Measurements from ENCODE around the gene RASAL2.
A peak's percentile ranks its signal among the peaks of the same experiment; 100 is the strongest.
"Not testable (repeated sequence)": the region's sequence is repeated elsewhere in the genome, so short reads cannot be mapped to it uniquely, and the experiment has no call there.

RASAL2 gene

GRCh38 chr1:178354816-178355215 lies 260.9 kb downstream of the RASAL2 start:
- no peak for DNase-seq

GRCh38 chr1:178356299-178356698 lies 262.4 kb downstream of the RASAL2 start:
- no peak for DNase-seq

DNA sequence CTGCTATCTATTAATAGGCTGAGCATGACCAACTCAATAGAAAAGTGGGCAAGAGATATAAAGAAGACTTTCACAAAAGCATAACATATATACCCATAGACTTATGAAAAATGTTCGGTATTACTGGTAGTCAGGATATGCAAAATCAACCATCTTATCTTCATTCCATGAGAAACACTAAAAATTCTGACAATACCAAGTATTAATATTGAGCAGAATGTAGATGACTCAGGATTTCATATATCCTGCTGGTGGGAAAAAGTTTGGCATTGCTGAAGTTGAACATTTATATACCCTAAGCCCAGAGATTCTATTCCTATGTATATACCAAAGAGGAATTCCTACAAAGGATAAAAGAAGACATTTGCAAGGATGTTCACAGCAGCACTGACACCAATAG lies 264.6 kb downstream of the RASAL2 start:
- DNase-seq = no peak

DNA sequence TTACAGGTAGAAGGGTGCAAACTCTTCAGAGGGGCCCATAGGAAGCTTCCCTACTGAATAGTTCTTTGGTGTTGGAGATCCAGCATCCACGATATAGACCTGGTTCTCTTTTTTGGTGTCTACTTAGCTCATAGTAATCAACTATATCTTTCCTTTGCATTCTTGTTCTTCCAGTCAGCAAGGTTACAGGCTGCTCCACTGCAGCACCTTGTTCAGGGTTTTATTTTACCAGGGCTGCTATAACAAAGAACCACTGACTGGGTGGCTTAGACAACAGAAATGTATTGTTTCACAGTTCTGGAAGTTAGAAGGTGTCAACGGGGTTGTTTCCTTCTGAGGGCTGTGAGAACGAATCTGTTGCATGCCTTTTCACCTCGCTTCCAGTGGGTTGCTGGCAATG lies 266.5 kb downstream of the RASAL2 start:
- DNase-seq = no peak

DNA sequence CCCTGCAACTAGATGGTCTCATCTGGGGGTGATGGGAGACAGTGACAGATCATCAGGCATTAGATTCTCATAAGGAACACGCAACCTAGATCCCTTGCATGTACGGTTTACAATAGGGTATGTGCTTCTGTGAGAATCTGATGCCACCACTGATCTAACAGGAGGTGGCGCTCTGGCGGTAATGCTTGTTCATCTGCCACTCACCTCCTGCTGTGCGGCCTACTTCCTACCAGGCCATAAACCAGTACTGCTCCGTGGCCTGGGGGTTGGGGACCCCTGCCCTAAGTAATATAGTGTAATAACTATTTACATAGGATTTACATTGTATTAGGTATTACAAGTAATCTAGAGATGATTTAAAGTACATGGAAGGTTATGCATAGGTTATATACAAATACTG lies 267.9 kb downstream of the RASAL2 start:
- DNase-seq = no peak

DNA sequence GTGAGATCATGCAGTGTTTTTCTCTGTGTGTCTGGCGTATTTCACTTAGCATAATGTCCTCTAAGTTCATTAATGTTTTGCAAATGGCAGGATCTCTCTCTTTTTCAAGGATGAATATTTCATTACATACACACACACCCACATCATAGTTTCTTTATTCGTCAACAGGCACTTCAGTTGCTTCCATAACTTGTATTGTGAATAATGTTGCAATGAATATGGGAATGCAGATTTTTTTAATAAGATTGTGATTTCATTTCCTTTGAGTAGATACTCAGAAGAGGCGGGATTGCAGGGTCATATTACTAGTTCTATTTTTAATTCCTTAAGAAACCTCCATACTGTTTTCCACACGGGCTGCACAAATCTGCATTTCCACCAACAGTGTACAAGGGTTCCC lies 268.8 kb downstream of the RASAL2 start:
- no peak for DNase-seq

DNA sequence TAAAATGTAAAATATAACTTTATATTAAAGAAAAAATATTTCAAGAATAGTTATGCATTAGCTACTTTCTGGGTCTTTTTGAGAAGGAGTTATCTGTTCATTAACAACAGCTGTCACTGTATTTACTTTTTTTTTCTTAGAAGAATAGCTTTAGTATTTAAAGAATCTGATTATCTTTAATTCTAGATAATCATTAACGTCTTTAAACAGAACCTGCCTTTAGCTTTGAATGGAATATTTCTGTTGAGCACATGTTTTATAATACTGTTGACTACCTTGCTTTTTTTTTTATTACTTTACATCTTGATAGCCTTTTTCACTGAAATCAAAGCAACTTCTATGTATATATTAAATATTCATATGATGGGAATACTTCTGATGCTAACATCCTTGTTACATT lies 270.9 kb downstream of the RASAL2 start:
- DNase-seq = no peak

DNA sequence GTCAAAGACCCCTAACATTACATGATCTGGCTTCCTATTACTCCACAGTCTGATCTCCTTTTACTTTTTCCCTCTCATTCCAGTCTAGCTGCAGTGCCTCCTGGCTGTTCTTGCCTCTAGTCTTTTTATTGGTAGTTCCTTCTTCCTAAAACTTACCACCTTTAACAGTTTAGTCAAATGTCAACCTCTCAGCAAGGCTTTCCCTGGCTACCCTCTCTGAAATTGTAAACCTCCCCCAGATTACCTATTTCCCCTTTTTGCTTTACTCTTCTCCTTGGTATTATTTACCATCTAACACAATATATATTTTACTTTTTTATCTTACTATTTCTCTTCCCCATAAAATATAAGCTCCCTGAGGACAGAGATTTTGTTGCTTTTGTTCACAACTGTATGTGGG lies 273.2 kb downstream of the RASAL2 start:
- no peak for DNase-seq

DNA sequence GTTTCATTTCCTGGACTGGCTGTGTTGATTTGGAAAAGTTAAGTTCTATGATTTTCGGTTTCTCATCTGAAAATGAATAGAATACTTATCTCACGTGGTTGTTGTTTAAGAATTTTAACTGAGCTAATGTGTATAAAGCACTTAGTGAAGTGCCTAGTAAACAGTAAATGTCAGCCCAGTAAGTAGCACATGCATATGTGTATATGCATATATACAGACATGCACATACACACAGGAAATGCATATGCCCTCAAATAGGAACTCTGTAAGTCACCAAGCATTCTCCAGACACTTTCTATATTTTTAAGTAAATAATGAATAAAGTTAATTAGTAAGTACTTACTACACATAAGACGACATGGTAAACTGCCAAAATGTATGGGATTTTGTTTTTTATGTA lies 274.3 kb downstream of the RASAL2 start:
- no peak for DNase-seq

DNA sequence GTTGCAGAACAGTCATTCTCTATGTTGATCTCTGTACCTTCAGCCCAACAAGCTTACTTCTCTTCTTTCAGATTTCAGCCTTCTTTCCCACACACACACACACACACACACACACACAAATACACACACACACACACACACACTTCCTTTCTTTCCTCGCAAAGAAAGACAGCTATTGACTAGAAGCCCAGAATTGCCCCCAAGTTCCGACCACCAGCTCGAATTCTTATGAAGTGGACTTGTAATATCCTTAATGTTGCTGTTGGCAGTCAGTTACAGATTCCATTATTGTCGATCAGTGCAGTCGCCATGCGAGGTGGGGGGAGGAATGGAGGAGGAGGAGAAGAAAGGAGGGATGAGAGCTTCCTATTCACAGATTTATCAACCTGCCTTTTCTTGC lies 277.3 kb downstream of the RASAL2 start:
- no peak for DNase-seq

DNA sequence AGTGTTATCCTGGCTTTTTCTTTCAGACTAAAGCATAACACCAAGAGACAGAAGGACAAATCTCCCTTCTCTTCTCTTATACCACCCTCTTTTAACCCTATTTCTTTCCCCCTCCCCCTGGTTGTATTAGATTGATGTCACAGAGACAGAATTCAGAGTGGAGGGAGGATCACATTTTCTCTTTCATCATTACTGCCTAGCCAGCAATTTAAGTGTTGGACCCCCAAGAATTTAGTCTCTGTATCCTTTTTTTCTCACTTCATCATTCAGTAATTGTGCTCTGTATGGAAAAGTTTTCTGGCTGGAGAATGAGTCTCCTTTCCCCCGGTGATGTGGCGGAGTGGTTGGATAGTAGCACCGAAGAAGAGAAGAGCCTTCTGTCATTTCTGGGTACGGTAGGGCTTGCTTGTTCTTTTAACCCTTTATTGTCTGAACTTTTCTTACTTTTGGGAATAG lies 278.1 kb downstream of the RASAL2 start:
- no peak for DNase-seq

DNA sequence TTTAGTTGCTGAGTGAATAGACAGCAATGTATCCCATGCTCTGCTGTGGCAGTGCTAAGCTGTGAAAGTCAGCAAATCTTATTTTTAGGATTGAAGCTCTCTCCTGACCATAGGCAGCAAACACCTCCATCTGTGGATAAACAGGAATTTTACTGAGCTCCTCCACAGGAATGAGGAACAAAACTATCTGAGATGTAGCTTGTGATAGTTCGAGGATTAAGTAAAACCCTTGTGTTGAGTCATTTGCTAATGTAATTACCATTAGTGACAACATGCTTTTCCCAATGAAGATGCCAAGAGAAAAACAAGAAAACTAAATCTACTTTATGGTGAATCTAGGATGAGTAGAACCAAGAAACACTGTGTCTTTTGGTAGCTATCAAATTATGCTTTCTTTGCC lies 280.1 kb downstream of the RASAL2 start:
- no peak for DNase-seq

DNA sequence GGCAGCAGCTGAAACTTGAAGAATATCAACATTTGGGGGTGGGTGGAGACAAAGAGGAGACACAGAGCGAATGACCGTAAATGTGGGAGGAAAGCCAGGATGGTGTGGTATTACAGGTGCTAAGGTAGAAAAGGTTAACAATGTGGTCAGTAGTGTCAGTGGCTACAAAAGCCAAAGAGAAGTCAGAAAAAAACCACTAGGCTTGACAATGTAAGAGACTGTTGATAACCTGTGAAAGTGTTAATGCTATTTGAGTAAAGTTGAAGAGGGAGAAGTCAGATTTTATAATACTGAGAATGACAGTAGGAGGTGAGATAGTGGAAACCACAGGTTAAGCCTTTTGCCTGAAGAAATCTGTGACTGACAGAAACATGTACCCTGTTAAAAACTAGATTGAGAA lies 282.1 kb downstream of the RASAL2 start:
- no peak for DNase-seq

GRCh38 chr1:178379807-178380206 lies 285.9 kb downstream of the RASAL2 start:
- no peak for DNase-seq

DNA sequence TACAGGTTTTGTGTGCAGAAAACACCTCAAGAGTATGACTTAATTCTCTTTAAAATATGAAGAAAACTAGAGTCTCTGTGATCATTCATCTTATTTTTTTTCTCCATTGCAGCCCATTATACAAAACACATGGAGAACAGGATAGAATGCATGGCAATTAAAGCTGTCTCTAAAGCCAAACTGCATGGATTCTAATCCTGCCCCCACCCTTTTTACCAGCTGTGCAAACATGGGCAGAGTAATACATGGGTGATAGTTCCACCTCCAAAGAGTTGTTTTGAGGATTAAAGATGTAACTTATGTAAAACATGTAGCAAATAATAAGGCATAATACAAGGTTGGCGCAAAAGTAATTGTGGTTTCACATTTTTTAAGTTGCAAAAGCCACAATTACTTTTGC lies 288.5 kb downstream of the RASAL2 start:
- DNase-seq = peak; percentile 22

DNA sequence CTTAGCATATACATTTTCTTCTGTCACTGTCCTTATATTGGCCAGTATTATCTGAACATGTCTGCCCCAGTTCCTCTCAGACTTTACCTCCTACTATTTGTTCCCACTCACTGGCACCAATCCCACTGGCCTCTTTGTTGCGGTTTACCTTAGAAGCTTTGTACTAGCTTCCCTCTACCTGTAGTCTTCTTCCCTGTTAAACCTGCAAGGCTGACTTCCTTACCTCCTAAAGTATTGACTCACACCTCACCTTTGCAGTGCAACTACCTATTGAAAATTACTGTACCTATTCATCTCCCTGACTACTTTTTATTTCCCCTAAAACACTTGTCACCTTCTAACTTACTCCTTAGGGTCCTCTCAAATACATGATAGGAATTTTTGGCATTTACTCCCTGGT lies 291.8 kb downstream of the RASAL2 start:
- DNase-seq = no peak

DNA sequence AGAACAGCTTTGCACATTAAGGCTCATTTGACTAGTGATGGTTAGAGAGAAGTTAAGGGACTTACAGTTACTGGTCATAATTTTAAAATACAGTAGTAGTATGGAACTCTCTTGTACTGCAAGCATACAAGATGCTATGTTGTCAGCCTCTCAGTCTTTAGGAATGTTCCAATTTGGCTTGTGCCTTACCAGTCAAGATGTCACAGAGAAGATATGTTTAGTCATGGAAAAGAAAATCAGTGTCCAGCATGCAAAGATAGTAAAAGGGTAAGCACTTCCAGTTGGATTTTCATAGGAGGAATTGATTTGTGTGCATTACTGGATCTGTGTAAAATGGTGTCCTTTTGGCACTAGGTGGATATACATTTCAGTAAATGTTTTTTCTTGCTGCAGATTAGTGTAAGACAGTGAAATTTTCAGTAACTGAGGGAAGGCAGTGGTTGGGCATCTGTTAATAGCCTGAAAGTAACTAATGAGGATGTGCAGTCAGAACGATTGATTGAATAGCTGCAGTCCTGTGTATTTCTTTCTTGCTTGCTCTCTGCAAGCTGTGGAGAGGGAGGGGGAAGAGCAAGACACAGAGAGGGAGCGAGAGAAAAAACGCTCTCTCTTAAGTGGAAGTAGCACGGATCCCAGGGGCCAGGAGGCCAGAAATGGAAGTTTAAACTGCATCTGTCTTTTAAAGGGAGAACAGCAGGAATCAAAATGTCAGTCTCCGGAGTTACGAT lies 294.7 kb downstream of the RASAL2 start:
- no peak for DNase-seq

- DNase-seq = no peak
Measured at GRCh38 chr1:178389441-178389840, 295.5 kb downstream of the RASAL2 start.

- DNase-seq = not testable (repeated sequence)
Measured at GRCh38 chr1:178390280-178390679, 296.4 kb downstream of the RASAL2 start.

- no peak for DNase-seq
Measured at GRCh38 chr1:178393370-178393769, 299.5 kb downstream of the RASAL2 start.

- no peak for DNase-seq
Measured at GRCh38 chr1:178396789-178397188, 302.9 kb downstream of the RASAL2 start.

DNA sequence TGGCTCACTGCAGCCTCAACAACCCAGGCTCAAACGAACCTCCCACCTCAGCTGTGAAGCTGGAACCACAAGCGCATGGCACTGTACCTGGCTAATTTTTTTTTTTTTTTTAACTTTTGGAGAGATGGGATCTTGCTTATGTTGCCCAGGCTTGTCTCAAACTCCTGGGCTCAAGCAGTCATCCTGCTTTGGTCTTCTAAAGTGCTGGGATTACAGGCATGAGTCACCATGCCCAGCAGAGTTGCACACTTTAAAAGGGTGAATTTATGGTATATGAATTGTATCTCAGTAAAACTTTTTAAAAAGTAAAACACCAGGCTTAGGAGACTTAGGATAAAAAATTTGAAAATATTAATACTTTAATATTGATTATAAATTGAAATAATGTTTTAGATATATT lies 303.8 kb downstream of the RASAL2 start:
- no peak for DNase-seq

- no peak for DNase-seq
Measured at GRCh38 chr1:178399177-178399728, 305.3 kb downstream of the RASAL2 start.

GRCh38 chr1:178405137-178405536 lies 311.2 kb downstream of the RASAL2 start:
- DNase-seq = no peak

GRCh38 chr1:178407215-178407614 lies 313.3 kb downstream of the RASAL2 start:
- no peak for DNase-seq

Measured in NCI-H2081 treated with DMSO at 0.1 percent for 48 hours (cell line).